D341Med (cell line): ENCODE data around the gene ABHD14A.

Experiments used
- DNase-seq: peaks from one replicate; pipeline ENCODE4 v3.0.0; 2012; ENCODE audit warnings: low spot score

ABHD14A gene

GRCh38 chr3:52020796-52021195 is 45.9 kb downstream of the ABHD14A start:
- no peak for DNase-seq

GRCh38 chr3:52021489-52022268 is 46.8 kb downstream of the ABHD14A start:
- DNase-seq, result peak; percentile 87

- DNase-seq, result peak; percentile 57
Observed at GRCh38 chr3:52022323-52023100, 47.6 kb downstream of the ABHD14A start.

- no peak for DNase-seq
Observed at GRCh38 chr3:52023101-52023770, 48.4 kb downstream of the ABHD14A start.

- peak; percentile 62 for DNase-seq
Observed at GRCh38 chr3:52023860-52024764, 49.2 kb downstream of the ABHD14A start.

- no peak for DNase-seq
Observed at GRCh38 chr3:52024765-52025452, 50.0 kb downstream of the ABHD14A start.

- no peak for DNase-seq
Observed at GRCh38 chr3:52025453-52025852, 50.6 kb downstream of the ABHD14A start.

GRCh38 chr3:52026041-52026440 is 51.2 kb downstream of the ABHD14A start:
- peak; percentile 56 for DNase-seq

- no peak for DNase-seq
Observed at GRCh38 chr3:52028572-52028971, 53.7 kb downstream of the ABHD14A start.

GRCh38 chr3:52029053-52029452 is 54.2 kb downstream of the ABHD14A start:
- DNase-seq, result no peak

GRCh38 chr3:52029535-52029934 is 54.7 kb downstream of the ABHD14A start:
- DNase-seq, result no peak
